ENCODE results near the gene POLR3GL. TPM values are rescaled to one million over a fixed set of nuclear protein-coding genes. Genes with fewer than 3 reads are reported as not detected.
A peak's percentile ranks its signal among the peaks of the same experiment; 100 is the strongest.
"Not testable (repeated sequence)": the region's sequence is repeated elsewhere in the genome, so short reads cannot be mapped to it uniquely, and the experiment has no call there.

The POLR3GL gene
- polyA plus RNA-seq, 1 experiment, result 25.0 TPM

- Histone ChIP-seq H3K9me3 (ENCODE audit: control insufficient read depth, insufficient read depth, low read length) (no peaks in the 10 kb centered on the region), H3K27ac (ENCODE audit: low read depth, low read length) (peak overlapping the region; percentile 84), H3K4me3 (ENCODE audit: low read depth, low read length) (peak overlapping the region; percentile 95), H3K27me3 (ENCODE audit: control insufficient read depth, insufficient read depth, low read length) (no peaks in the 10 kb centered on the region)
- TF ChIP-seq CTCF (IDR thresholded peaks at IDR 0.05; ENCODE audit: low read depth, low read length), result no peak
- CTCF ChIA-PET, result interaction anchor here (1.0 to 1.7 kb wide), 7 partner anchors 8 to 93 kb away, joined by 3 to 10 read pairs (median 4); partner anchors contain the start of genes ITGA10, NUDT17 and RBM8A
- POLR2A ChIA-PET, result interaction anchor here (0.6 to 2.4 kb wide), 9 partner anchors 8 to 167 kb away, joined by 3 to 15 read pairs (median 5); partner anchors contain the start of genes ANKRD34A, ANKRD35, NUDT17 and PIAS3
- no peak for DNase-seq (ENCODE audit: low read depth, low spot score)
These were observed 45.2 kb upstream of the POLR3GL start for GRCh38 chr1:145918992-145919939.

- not testable (repeated sequence) for H3K27ac ChIP-seq (ENCODE audit: low read depth, low read length); H3K27me3 ChIP-seq (ENCODE audit: control insufficient read depth, insufficient read depth, low read length); DNase-seq (ENCODE audit: low read depth, low spot score); H3K9me3 ChIP-seq (ENCODE audit: control insufficient read depth, insufficient read depth, low read length); H3K4me3 ChIP-seq (ENCODE audit: low read depth, low read length)
- POLR2A ChIA-PET, result interaction anchor here (0.6 kb wide), 1 partner anchor 91 kb away, joined by 3 read pairs; no protein-coding TSS in a partner anchor
- CTCF ChIA-PET, result interaction anchor here (1.0 kb wide), 1 partner anchor 92 kb away, joined by 7 read pairs; no protein-coding TSS in a partner anchor
These were observed 44.2 kb upstream of the POLR3GL start for GRCh38 chr1:145920297-145920696.

- ChIA-PET CTCF (interaction anchor here (1.7 to 3.1 kb wide), 2 partner anchors 12 to 31 kb away, joined by 6 to 23 read pairs; partner anchors contain the start of gene ITGA10), POLR2A (interaction anchor here (0.6 kb wide), 1 partner anchor 10 kb away, joined by 4 read pairs; no protein-coding TSS in a partner anchor)
- no peak for DNase-seq (ENCODE audit: low read depth, low spot score)
- no peak overlapping the region for H3K4me3 ChIP-seq (ENCODE audit: low read depth, low read length)
- H3K9me3 ChIP-seq (ENCODE audit: control insufficient read depth, insufficient read depth, low read length), result no peaks in the 10 kb centered on the region
- H3K27ac ChIP-seq (ENCODE audit: low read depth, low read length), result no peak overlapping the region
- no peaks in the 10 kb centered on the region for H3K27me3 ChIP-seq (ENCODE audit: control insufficient read depth, insufficient read depth, low read length)
- no peak for TF ChIP-seq CTCF (IDR thresholded peaks at IDR 0.05; ENCODE audit: low read depth, low read length)
These were observed 42.2 kb upstream of the POLR3GL start for GRCh38 chr1:145922266-145922665.

- POLR2A ChIA-PET, result interaction anchor here (0.6 to 2.7 kb wide), 9 partner anchors 8 to 67 kb away, joined by 3 to 21 read pairs (median 9); partner anchors contain the start of genes ANKRD34A, PEX11B, PIAS3 and POLR3GL
- Histone ChIP-seq H3K9me3 (ENCODE audit: control insufficient read depth, insufficient read depth, low read length) (no peaks in the 10 kb centered on the region), H3K27me3 (ENCODE audit: control insufficient read depth, insufficient read depth, low read length) (no peaks in the 10 kb centered on the region), H3K27ac (ENCODE audit: low read depth, low read length) (peak overlapping the region; percentile 80), H3K4me3 (ENCODE audit: low read depth, low read length) (peak overlapping the region; percentile 85)
- DNase-seq (ENCODE audit: low read depth, low spot score), result no peak
- TF ChIP-seq CTCF (IDR thresholded peaks at IDR 0.05; ENCODE audit: low read depth, low read length), result no peak
- CTCF ChIA-PET, result interaction anchor here (0.6 to 2.2 kb wide), 8 partner anchors 8 to 85 kb away, joined by 3 to 17 read pairs (median 3); partner anchors contain the start of genes PEX11B and PIAS3
These were observed 37.8 kb upstream of the POLR3GL start for GRCh38 chr1:145926686-145927062.

GRCh38 chr1:145927063-145927886, 37.2 kb upstream of the POLR3GL start, which contains the start of gene RBM8A:
Gene RBM8A (minus strand): TSS chr1:145927484. CDS start chr1:145927426, 58 bp downstream.
- Histone ChIP-seq H3K27ac (ENCODE audit: low read depth, low read length) (peak within 1 kb of the TSS; percentile 80), H3K4me3 (ENCODE audit: low read depth, low read length) (peak within 1 kb of the TSS; percentile 85), H3K9me3 (ENCODE audit: control insufficient read depth, insufficient read depth, low read length) (no peaks in the 10 kb centered on the region), H3K27me3 (ENCODE audit: control insufficient read depth, insufficient read depth, low read length) (no peaks in the 10 kb centered on the region)
- TF ChIP-seq CTCF (IDR thresholded peaks at IDR 0.05; ENCODE audit: low read depth, low read length), result peak; percentile 68
- CTCF ChIA-PET, result interaction anchor here (0.6 to 2.2 kb wide), 23 partner anchors 8 to 201 kb away, joined by 3 to 17 read pairs (median 4); partner anchors contain the start of genes ANKRD34A, NUDT17, PEX11B and PIAS3
- peak; percentile 95 for DNase-seq (ENCODE audit: low read depth, low spot score)
- POLR2A ChIA-PET, result interaction anchor here (0.6 to 2.7 kb wide), 14 partner anchors 8 to 82 kb away, joined by 3 to 21 read pairs (median 6); partner anchors contain the start of genes ANKRD34A, LIX1L, NUDT17 and PEX11B
